ENCODE results near the gene LAMC1. TPM values are rescaled to one million over a fixed set of nuclear protein-coding genes. Genes with fewer than 3 reads are reported as not detected.
A peak's percentile ranks its signal among the peaks of the same experiment; 100 is the strongest.

LAMC1 gene
- total RNA-seq, 1 donor from 2014 or later, result 164 TPM

- H3K4me3 Mint-ChIP-seq, result no peak overlapping the region
- no peaks in the 10 kb centered on the region for H3K4me1 Mint-ChIP-seq
- no peak for DNase-seq (ENCODE audit: low spot score in 2 of 2, unreplicated experiment in 2 of 2)
- H3K9me3 Mint-ChIP-seq, result peaks cover 4% of the 10 kb centered on the region
- TF ChIP-seq, protein P1, sequence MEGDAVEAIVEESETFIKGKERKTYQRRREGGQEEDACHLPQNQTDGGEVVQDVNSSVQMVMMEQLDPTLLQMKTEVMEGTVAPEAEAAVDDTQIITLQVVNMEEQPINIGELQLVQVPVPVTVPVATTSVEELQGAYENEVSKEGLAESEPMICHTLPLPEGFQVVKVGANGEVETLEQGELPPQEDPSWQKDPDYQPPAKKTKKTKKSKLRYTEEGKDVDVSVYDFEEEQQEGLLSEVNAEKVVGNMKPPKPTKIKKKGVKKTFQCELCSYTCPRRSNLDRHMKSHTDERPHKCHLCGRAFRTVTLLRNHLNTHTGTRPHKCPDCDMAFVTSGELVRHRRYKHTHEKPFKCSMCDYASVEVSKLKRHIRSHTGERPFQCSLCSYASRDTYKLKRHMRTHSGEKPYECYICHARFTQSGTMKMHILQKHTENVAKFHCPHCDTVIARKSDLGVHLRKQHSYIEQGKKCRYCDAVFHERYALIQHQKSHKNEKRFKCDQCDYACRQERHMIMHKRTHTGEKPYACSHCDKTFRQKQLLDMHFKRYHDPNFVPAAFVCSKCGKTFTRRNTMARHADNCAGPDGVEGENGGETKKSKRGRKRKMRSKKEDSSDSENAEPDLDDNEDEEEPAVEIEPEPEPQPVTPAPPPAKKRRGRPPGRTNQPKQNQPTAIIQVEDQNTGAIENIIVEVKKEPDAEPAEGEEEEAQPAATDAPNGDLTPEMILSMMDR (IDR thresholded peaks at IDR 0.05; ENCODE audit: unreplicated experiment), result no peak
- H3K27ac Mint-ChIP-seq, result no peak overlapping the region
- no peaks in the 10 kb centered on the region for H3K27me3 Mint-ChIP-seq (ENCODE audit: low read depth)
- H3K36me3 Mint-ChIP-seq, result no peaks in the 10 kb centered on the region
Observed at GRCh38 chr1:183150445-183150844, 127.2 kb downstream of the LAMC1 start.

- Mint-ChIP-seq H3K27ac (no peak overlapping the region), H3K9me3 (peaks cover 4% of the 10 kb centered on the region), H3K4me3 (no peak overlapping the region), H3K36me3 (no peaks in the 10 kb centered on the region), H3K4me1 (no peaks in the 10 kb centered on the region), H3K27me3 (ENCODE audit: low read depth) (no peaks in the 10 kb centered on the region)
- DNase-seq (ENCODE audit: low spot score in 2 of 2, unreplicated experiment in 2 of 2), result no peak
- TF ChIP-seq, protein P1 (IDR thresholded peaks at IDR 0.05; ENCODE audit: unreplicated experiment), result no peak
Observed at GRCh38 chr1:183152180-183152579, 129.0 kb downstream of the LAMC1 start.

DNA sequence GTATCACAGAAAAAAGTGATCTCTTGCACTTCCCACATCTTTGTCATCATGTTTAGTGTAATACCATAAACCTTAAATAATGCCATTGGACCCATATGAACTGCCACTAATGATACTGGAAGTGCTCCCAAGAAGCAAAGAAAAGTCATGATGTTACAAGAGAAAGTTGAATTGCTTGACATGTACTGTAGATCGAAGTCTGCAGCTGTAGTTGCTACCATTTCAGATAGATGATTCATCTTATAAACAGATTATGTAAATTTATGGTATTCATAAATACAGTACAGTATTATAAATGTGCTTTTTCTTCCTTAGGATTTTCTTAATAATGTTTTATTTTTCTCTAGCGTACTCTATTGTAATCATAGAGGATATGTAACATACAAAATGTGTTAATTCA is 132.7 kb downstream of the LAMC1 start:
- H3K27me3 Mint-ChIP-seq (ENCODE audit: low read depth), result no peaks in the 10 kb centered on the region
- no peak overlapping the region for H3K4me3 Mint-ChIP-seq
- DNase-seq (ENCODE audit: low spot score in 2 of 2, unreplicated experiment in 2 of 2), result no peak
- peaks cover 4% of the 10 kb centered on the region for H3K9me3 Mint-ChIP-seq
- TF ChIP-seq, protein P1 (IDR thresholded peaks at IDR 0.05; ENCODE audit: unreplicated experiment), result no peak
- H3K4me1 Mint-ChIP-seq, result peaks cover 8% of the 10 kb centered on the region
- H3K36me3 Mint-ChIP-seq, result no peaks in the 10 kb centered on the region
- no peak overlapping the region for H3K27ac Mint-ChIP-seq

- no peaks in the 10 kb centered on the region for H3K27me3 Mint-ChIP-seq (ENCODE audit: low read depth)
- no peak overlapping the region for H3K4me3 Mint-ChIP-seq
- no peaks in the 10 kb centered on the region for H3K9me3 Mint-ChIP-seq
- peak overlapping the region; percentile 83 for H3K27ac Mint-ChIP-seq
- DNase-seq (ENCODE audit: low spot score in 2 of 2, unreplicated experiment in 2 of 2), result peak; percentile 57 to 73
- TF ChIP-seq, protein P1 (IDR thresholded peaks at IDR 0.05; ENCODE audit: unreplicated experiment), result no peak
- peaks cover 19% of the 10 kb centered on the region for H3K4me1 Mint-ChIP-seq
- H3K36me3 Mint-ChIP-seq, result no peaks in the 10 kb centered on the region
Observed at GRCh38 chr1:183159960-183160359, 136.7 kb downstream of the LAMC1 start.

- H3K27ac Mint-ChIP-seq, result no peak overlapping the region
- TF ChIP-seq, protein P1 (IDR thresholded peaks at IDR 0.05; ENCODE audit: unreplicated experiment), result no peak
- no peak for DNase-seq (ENCODE audit: low spot score in 2 of 2, unreplicated experiment in 2 of 2)
- H3K4me1 Mint-ChIP-seq, result peaks cover 27% of the 10 kb centered on the region
- no peaks in the 10 kb centered on the region for H3K27me3 Mint-ChIP-seq (ENCODE audit: low read depth)
- H3K36me3 Mint-ChIP-seq, result no peaks in the 10 kb centered on the region
- no peak overlapping the region for H3K4me3 Mint-ChIP-seq
- H3K9me3 Mint-ChIP-seq, result no peaks in the 10 kb centered on the region
Observed at GRCh38 chr1:183161391-183161790, 138.2 kb downstream of the LAMC1 start.

DNA sequence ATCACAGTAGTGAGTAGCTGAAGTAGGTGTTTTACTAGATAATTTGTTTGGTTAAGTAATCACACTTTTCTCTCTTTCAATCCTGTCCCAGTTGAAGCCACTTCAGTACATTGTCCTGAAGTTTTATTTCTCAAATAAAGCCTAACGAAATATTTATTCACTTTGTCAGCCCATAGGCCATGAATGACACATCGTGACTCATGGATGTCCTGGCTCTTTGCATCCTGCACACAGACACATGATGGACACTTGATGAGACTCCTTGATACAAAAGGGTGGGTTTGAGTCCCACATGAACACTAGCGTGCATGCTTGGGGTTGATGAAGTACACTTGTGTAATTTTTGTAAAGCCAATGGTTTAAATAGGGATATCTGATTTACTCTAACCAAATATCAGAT is 140.1 kb downstream of the LAMC1 start:
- Mint-ChIP-seq H3K36me3 (no peaks in the 10 kb centered on the region), H3K4me1 (peaks cover 27% of the 10 kb centered on the region), H3K4me3 (no peak overlapping the region), H3K9me3 (no peaks in the 10 kb centered on the region), H3K27me3 (ENCODE audit: low read depth) (no peaks in the 10 kb centered on the region), H3K27ac (no peak overlapping the region)
- TF ChIP-seq, protein P1 (IDR thresholded peaks at IDR 0.05; ENCODE audit: unreplicated experiment), result no peak
- no peak for DNase-seq (ENCODE audit: low spot score in 2 of 2, unreplicated experiment in 2 of 2)
